HG02981 (cell line): ENCODE measurements around the gene CLIP2.
"Not testable (repeated sequence)": the region's sequence is repeated elsewhere in the genome, so short reads cannot be mapped to it uniquely, and the experiment has no call there.

Experiments used
- ATAC-seq: cut with Tn5 transposase; IDR thresholded peaks from one replicate; pipeline ENCODE4 v1.9.1; 2021; ENCODE audit warnings: mild to moderate bottlenecking, moderate library complexity; ENCODE audit not compliant: unreplicated experiment

Gene CLIP2

GRCh38 chr7:74325210-74325565 lies 36.0 kb downstream of the CLIP2 start:
- no peak for ATAC-seq

GRCh38 chr7:74329225-74329624 lies 40.0 kb downstream of the CLIP2 start:
- no peak for ATAC-seq

GRCh38 chr7:74332373-74333176 lies 43.4 kb downstream of the CLIP2 start:
- no peak for ATAC-seq

GRCh38 chr7:74334030-74334429 lies 44.8 kb downstream of the CLIP2 start:
- no peak for ATAC-seq

GRCh38 chr7:74337926-74338325 lies 48.7 kb downstream of the CLIP2 start:
- no peak for ATAC-seq

- ATAC-seq: no peak
These were observed 49.3 kb downstream of the CLIP2 start for GRCh38 chr7:74338366-74339108.

- not testable (repeated sequence) for ATAC-seq
These were observed 50.4 kb downstream of the CLIP2 start for GRCh38 chr7:74339648-74340047.

GRCh38 chr7:74343281-74344131 lies 54.3 kb downstream of the CLIP2 start:
- no peak for ATAC-seq

GRCh38 chr7:74344132-74344496 lies 54.9 kb downstream of the CLIP2 start:
- ATAC-seq: no peak

- ATAC-seq: no peak
These were observed 55.6 kb downstream of the CLIP2 start for GRCh38 chr7:74344786-74345185.

- ATAC-seq: no peak
These were observed 56.8 kb downstream of the CLIP2 start for GRCh38 chr7:74345970-74346369.

- ATAC-seq: no peak
These were observed 60.4 kb downstream of the CLIP2 start for GRCh38 chr7:74349621-74350020.

GRCh38 chr7:74350751-74351150 lies 61.5 kb downstream of the CLIP2 start:
- ATAC-seq: no peak

- no peak for ATAC-seq
These were observed 62.6 kb downstream of the CLIP2 start for GRCh38 chr7:74351836-74352235.

GRCh38 chr7:74352551-74353138 lies 63.4 kb downstream of the CLIP2 start:
- not testable (repeated sequence) for ATAC-seq

- ATAC-seq: no peak
These were observed 64.8 kb downstream of the CLIP2 start for GRCh38 chr7:74354009-74354408.

- ATAC-seq: no peak
These were observed 65.9 kb downstream of the CLIP2 start for GRCh38 chr7:74355091-74355490.

GRCh38 chr7:74356589-74357315 lies 67.5 kb downstream of the CLIP2 start:
- ATAC-seq: no peak

- no peak for ATAC-seq
These were observed 70.8 kb downstream of the CLIP2 start for GRCh38 chr7:74360008-74360407.

GRCh38 chr7:74362266-74362665 lies 73.1 kb downstream of the CLIP2 start:
- ATAC-seq: no peak
